GM19351 (cell line): ENCODE results near the gene DHRS11.
"Not testable (repeated sequence)": the region's sequence is repeated elsewhere in the genome, so short reads cannot be mapped to it uniquely, and the experiment has no call there.

ENCODE experiments used
- ATAC-seq: cut with Tn5 transposase; IDR thresholded peaks from one replicate; pipeline ENCODE4 v1.9.1; 2021; ENCODE audit warnings: mild to moderate bottlenecking, moderate library complexity; ENCODE audit not compliant: unreplicated experiment

DHRS11 gene

DNA sequence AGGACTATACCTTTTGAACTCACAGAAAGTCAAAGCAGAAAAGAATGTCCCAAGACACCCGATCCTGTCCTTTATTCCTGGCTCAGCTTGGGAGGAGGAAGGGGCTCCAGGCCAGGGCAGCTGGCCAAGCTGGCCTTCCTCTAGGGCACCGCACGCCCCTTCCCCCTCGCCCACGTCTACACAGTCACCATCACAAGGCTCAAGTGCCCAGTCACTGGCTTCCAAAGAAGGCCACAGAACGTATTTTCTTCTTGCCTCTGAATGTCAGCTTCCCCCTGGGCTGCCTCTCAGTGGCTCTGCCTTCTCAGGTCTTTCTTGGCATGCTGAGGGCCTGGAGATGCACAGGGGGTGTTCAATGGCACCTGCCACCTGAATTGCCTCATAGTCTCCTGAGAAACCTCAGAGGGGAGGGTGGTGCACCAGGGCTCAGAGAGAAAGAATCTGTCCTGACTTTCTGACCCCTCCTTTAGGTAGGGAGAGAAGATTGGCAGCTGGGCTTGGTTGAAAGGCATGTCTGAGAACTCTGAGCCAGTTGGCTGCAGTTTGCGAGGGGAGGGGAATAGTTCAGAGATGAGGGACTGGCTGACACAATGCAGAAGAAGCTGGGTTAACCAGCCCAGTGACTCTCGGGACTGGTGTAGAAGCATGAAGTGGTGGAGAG is 2.1 kb downstream of the DHRS11 start:
- ATAC-seq: no peak

DNA sequence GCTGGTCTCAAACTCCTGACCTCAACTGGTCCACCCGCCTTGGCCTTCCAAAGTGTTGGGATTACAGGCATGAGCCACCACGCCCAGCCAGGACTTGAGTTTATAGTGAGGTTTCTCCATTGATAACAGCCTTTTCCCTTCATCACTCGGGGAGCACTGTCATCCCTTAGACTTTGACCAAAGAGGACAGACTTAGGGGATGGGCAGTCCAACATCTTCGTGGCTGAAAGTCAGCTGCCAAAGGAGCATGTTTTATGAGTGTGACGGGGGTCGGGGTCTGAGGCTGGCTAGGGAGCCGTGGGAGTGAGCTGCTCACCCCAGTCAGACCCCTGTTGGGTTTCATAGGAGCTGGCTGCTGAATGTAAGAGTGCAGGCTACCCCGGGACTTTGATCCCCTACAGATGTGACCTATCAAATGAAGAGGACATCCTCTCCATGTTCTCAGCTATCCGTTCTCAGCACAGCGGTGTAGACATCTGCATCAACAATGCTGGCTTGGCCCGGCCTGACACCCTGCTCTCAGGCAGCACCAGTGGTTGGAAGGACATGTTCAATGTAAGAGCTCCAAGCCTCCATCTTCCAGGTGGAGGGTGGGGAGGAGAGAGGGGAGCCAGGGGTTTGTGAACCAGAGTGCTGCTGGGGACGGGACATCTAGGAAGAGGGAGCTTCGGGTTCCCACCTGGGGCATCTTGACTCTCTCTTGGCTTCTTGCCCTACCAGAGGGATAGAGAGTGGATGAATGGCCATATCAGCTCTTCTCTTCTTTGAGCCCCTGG is 3.1 kb downstream of the DHRS11 start:
- no peak for ATAC-seq

DNA sequence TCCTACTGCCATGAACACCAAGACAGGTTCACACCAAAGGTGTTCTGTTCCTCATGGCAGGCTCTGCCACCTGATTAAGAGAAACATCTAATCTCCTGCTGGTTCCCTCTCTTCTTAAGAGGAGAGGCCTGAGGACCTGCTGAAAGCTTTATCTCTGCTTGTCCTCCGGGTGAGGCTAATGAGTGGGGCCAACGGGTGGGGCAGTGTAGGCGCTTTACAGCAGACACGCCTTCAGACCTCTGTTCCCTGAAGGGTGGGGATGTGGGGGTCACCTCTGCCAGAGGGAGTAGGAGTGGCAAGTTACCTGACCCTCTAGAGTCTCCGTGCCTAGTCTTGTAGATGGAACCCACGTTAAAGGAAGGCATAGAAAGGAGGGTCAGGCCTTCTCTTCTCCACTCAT is 5.5 kb downstream of the DHRS11 start:
- ATAC-seq: no peak

DNA sequence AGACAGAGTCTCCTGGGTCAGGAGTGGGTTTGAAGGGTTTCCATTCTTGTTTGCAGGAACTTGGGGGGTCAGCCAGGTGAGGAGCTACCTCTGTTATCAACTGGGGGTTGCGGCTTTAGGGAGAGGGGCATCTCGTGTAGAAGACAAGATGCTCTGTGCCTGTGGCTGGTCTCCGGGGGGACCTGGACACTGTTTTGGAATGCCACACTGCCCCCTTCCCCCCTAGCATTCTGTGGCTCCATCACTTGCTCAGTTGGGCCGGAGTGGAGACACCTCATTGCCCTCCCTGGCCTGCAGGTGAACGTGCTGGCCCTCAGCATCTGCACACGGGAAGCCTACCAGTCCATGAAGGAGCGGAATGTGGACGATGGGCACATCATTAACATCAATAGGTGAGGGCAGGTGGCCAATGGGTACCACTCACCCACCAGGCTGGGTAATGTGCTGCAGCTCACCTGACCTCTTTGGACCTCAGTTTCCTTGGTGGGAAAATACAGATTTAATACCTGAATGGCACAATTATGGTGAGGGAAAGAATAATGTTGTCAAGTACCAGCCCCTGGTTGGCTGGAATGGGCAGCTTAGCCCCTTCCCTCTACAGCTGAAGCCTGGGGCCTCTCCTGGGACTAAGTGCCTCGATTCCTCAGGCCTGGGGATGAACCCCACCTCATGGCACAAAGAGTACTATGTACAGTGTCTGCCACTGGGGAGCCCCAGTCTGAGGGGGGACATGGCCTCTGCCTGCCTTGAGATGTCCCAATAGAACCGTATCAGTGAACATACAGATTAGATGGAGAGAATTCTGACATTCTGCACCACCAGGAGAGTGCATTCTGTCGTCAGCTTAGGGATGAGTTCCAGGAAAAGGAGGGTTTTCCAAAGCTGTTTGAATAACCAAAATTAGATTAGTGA is 6.4 kb downstream of the DHRS11 start:
- no peak for ATAC-seq

DNA sequence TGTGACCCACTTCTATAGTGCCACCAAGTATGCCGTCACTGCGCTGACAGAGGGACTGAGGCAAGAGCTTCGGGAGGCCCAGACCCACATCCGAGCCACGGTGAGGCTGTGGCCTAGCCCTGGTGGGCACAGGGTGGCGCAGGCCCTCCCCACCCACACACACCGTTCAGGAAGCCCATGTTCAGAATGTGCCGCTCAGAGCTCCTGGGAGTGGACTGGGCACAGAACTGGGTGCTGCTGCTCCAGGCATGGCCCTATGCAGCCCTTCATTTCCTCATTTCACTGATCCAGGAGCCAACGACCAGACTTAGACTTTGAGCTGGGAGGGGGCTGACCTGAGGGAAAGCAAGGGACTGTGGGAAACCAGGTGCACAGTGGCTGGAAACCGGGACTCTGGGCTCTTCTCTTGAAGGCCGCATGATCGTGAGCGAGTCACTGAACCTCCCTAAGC is 7.3 kb downstream of the DHRS11 start:
- ATAC-seq: no peak

DNA sequence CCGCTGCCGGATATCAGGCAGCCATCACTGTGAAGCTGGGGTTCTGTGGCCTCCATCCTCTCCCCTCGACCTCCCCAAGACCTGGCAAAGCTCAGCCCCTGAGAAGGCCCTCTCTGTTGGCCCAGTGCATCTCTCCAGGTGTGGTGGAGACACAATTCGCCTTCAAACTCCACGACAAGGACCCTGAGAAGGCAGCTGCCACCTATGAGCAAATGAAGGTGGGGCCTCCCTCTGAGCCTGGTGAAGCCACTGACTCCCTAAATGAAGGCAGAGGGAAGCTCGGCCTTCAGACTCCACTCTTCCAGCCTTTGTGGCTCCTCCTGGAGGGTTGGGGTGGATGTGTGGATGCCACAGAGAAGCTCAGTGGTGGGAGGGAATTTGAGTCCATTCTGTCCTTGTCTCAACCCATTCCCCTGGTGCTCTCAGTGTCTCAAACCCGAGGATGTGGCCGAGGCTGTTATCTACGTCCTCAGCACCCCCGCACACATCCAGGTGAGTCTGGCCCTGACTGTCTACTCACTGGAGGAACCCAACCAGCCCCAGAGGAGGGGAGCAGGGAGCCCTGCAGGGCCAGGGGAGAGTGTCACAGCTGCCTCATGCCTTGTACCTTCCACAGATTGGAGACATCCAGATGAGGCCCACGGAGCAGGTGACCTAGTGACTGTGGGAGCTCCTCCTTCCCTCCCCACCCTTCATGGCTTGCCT is 8.0 kb downstream of the DHRS11 start:
- no peak for ATAC-seq

DNA sequence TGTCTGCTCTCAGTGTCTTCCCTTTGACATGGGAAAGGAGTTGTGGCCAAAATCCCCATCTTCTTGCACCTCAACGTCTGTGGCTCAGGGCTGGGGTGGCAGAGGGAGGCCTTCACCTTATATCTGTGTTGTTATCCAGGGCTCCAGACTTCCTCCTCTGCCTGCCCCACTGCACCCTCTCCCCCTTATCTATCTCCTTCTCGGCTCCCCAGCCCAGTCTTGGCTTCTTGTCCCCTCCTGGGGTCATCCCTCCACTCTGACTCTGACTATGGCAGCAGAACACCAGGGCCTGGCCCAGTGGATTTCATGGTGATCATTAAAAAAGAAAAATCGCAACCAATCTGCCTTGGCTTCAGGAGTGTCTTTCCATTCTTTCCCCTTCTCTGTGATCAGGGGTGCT is 8.8 kb downstream of the DHRS11 start:
- no peak for ATAC-seq

DNA sequence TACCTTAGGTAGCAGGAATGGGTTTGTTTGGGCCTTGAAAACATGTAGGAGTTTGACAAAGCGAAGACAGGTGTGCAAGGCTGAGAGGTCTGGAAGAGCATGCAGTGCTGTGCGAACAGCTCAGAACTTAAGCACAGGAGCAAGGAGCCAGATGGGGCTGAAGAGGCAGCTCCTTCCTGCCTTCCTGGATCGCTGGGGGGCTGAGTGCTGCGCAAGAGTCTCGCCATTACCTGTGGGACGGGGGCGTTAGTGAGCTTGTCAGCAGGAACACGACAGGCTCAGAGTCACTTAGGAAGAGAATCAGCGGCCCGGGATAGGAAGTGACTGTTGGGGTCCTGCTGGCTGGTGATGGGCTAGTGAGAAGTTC is 9.2 kb downstream of the DHRS11 start:
- ATAC-seq: peak; percentile 4

DNA sequence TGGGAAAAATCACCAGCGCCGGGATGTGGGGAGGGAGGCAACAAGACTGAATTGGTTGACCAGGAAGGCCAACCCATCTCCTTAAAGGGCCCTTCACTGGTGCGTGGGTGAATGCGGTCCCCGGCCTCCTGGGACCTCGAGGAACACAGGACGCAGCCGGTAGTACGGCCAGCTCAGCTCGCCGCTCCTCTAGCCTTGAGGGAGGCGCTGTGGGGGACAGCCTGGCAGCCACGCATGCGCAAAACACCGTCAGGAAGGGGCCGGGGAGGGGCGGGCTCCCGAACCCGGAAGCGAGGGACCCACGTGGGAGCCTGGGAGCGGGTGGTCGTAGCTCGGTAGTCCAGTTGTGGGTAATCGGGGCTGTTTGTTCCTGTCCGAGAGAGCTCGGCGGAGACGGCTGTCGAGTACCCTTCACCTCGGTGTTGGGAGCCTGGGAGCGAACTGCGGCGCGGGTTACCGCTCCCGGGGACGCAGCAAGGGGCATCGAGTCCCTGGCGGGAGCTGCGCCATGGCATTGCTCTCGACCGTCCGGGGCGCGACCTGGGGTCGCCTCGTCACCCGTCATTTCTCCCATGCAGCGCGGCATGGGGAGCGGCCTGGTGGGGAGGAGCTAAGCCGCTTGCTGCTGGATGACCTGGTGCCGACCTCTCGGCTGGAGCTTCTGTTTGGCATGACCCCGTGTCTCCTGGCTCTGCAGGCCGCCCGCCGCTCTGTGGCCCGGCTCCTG is 9.8 kb downstream of the DHRS11 start, which contains the start of gene MRM1:
Gene MRM1 (plus strand): TSS at position 281 of the 727 bp plus-strand sequence. CDS start 228 bp downstream, at position 509.
- peak; percentile 83 for ATAC-seq

DNA sequence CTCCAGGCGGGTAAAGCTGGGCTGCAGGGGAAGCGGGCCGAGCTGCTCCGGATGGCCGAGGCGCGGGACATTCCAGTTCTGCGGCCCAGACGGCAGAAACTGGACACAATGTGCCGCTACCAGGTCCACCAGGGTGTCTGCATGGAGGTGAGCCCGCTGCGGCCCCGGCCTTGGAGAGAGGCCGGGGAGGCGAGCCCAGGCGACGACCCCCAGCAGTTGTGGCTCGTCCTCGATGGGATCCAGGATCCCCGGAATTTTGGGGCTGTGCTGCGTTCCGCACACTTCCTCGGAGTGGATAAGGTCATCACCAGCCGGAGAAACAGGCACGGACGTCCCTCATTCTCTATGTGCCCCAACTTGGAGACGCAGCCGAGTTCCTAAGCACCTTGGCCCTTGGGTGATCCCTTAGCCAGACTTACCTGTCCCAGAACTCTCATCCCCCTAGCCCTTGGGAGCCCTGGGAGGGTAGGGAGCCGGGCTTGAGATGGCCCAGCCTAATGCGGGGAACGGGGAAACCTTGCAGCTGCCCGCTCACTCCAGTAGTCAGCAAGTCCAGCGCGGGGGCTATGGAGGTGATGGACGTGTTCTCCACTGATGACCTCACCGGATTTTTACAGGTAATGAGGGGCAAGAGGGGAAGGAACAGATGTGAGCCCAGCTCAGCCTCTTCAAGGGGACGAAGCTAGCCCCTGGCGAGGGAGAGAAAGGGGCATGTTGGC is 10.5 kb downstream of the DHRS11 start:
- ATAC-seq: no peak

DNA sequence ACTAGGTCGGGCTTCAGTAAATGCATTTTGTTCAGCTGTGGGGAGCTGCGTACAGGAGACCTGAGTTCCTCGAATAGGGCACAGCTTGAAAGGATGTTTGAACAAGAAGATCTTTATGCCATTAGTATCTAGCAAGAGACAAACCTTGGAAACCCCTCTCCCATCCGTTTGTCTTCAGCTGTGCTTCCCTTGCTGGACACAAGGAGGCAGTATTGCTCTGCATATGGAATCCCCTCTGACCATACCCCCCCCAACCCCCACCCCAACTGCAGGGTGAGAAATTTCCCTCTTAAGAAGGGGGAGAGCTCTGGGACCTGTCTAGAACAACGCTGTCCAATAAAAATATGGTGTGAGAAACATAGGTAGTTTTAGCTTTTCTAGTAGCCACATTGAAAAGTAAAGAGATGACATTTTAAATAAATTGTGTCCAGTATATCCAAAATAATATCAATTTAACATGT is 11.3 kb downstream of the DHRS11 start:
- ATAC-seq: no peak

DNA sequence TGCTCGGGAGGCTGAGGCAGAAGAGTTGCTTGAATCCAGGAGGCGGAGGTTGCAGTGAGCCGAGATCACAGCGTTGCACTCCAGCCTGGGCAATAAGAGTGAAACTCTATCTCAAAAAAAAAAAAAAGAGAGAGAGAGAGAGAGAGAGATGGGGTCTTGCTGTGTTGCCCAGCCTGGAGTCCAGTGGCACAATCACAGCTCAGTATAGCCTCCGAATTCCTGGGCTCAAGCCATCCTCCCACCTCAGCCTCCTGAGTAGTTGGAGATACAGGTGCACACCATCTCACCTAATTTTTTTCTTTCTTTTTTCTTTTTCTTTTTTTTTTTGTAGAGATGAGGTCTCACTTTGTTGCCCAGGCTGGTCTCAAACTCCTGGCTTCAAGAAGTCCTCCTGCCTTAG is 13.3 kb downstream of the DHRS11 start:
- not testable (repeated sequence) for ATAC-seq

DNA sequence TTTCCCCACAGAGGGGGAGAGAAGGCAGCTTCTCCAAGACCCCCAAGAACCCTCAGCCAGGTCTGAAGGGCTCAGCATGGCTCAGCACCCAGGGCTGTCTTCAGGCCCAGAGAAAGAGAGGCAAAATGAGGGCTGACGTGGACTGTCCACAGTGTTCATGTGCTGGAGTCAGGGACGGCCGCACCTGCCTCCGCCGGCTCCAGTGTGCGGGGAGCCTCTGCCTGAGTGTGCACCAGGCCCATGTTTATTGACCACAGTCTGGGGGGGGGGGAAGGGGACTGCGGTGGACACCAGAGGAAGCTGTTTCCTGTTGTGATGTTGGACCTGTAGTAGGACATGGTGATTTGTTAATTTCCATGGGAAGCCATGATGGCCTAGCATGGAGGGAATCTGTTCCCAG is 16.6 kb downstream of the DHRS11 start:
- no peak for ATAC-seq

DNA sequence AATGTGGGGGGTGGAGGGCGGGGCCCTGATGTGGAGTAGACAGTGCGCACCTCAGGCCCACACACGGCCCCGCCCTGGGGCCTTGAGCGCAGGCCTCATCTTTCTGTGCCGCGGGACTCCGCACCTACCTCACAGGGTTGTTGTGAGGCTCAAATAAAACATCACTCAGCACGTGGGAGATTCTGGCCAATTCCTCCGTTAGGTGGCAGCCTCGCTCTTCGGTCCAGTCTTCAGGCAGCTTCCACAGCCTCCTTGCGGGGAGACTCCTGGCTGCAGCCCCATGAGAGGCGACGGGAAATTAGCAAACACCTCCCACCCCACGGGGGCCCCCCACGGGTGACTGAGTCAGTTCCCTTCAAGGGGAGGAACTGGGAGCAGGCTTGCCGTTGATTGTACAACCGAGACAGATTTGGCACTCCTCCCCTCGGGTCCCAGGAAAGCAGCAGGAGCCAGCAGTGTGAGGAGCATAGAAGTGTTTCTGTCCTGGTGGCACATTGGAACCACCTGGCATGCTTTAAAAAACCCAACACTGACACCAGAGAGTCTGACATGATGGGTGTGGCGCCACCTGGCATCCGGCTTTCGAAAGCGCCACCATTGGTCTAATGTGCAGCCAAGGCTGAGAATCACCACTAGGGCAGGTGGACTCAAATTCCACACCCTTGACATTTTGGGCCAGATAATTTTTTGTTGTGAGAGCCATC is 17.3 kb downstream of the DHRS11 start:
- no peak for ATAC-seq

DNA sequence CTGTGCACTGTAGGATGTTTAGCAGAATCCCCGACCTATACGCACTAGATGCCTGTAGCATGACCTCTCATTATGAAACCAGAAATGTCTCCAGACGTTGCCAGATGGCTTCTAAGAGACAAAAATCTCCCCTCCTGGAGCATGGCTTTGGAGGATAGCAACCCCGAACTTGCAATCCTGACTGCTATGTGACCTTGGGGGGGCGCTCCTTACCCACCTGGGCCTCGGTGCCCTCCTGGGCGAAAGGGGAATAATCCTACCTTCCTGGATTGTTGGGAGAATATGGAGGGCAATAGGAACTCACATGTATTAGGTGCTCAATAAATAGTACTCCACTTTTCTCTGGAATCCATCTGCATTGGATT is 17.8 kb downstream of the DHRS11 start:
- ATAC-seq: no peak

DNA sequence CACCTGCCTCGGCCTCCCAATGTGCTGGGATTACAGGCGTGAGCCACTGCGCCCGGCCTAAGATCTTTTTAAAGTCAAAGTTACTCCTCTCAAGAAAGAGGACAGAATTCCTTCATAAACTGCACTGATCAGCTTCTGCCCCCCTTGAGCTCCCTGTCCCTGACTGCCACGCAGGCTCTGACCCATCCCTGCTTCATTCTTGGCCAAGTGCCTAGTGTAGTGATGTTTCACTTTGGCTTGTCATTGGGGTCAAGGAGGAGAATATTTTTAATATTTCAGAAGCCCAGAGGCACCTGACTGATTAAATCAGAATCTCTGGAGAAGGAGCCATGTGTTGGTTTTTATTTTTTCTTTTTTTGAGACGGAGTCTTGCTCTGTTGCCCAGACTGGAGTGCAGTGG is 18.8 kb downstream of the DHRS11 start:
- ATAC-seq: no peak

DNA sequence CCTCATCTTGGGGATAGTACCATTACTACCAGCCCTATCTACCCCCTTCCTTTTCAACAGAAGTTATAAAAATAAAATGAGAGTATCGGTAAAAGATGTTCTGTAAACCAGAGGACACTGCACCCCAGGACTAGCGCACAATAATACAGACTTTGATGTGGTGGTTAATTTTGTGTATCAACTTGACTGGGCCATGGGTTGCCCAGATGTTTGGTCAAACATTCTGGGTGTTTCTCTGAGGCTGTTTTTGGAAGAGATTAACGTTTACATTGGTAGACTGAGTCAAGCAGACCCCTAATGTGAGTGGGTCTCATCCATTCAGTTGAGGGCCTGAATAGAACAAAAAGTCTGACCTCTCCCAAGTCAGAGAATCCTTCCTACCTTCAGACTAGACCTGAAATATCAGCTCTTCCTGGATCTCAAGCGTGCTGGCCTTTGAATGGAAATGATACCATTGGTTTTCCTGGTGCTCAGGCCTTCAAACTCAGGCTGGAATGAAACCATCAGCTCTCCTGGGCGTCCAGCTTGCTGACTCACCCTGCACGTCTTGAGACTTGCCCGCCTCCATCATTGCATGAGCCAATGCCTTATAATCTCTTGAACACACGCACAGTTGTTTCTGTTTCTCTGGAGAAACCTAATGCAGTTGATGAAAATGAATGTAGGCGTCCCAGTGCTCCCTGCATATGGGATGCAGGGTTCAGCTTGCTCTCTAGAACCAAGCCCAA is 19.8 kb downstream of the DHRS11 start:
- no peak for ATAC-seq

DNA sequence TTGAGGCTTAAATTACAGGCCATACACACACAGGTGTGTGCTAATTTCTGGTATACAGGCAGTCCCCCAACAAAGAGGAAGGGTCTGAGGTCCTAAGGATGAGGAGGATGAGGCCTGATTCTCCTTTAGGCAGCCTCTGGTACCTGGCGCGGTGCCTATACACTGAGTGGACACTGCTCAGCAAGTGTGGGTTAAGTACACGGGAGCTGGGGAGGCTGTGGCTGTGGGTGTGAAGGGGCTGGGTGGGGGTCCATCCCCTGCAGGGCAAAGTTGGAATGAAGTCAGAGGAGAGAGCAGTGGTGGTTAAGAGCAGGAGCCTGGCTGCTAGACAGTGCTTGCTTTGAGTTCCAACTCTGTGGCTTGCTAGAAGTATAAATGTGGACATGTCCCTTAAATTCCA is 20.6 kb downstream of the DHRS11 start:
- ATAC-seq: no peak
